PFSK-1 (cell line): ENCODE data around the gene EXOC6.

Experiments
- POLR2AphosphoS5 ChIP-seq: IDR thresholded peaks from 2 replicates; pipeline ENCODE4 v1.6.1; 2012; ENCODE audit warnings: low read depth, mild to moderate bottlenecking, control low read depth, low read length, moderate library complexity
- SIN3A ChIP-seq: IDR thresholded peaks from 2 replicates; pipeline ENCODE4 v1.6.1; 2012; ENCODE audit warnings: mild to moderate bottlenecking, low read length, moderate library complexity, borderline replicate concordance; ENCODE audit not compliant: insufficient read depth
- TAF1 ChIP-seq: IDR thresholded peaks from 2 replicates; pipeline ENCODE4 v1.6.1; 2012; ENCODE audit warnings: low read length, control low read depth, borderline replicate concordance; ENCODE audit not compliant: insufficient read depth
- TF ChIP-seq, protein P1 (sequence below), 2 experiments: IDR thresholded peaks; 2 replicates each; pipeline versions ENCODE4 v1.6.1 to v1.8.0; 2011 to 2012; ENCODE audit warnings: low read depth in 2 of 2, low read length in 2 of 2, control low read depth in 1 of 2, inconsistent platforms in 1 of 2, mild to moderate bottlenecking in 1 of 2, moderate library complexity in 1 of 2; ENCODE audit not compliant: insufficient read depth in 1 of 2

DNA sequence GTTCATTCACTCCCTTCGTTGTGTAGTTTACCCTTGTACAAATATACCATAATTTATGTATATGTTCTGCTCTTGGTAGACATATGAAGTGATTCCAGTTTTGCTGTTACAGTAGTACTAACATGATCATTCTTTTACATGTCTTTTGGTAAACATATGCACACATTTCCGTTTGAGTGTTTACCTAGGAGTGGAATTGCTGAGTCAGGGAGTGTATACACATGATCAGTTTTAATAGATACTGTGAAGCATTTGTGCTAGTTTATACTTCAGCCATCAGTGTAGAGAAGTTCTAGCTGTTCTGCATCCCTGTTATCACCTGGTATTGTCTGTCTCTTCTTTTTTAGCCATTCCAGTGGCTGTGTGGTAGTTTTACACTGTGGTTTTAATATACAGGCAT is 177.8 kb downstream of the EXOC6 start:
- TF ChIP-seq, protein P1, sequence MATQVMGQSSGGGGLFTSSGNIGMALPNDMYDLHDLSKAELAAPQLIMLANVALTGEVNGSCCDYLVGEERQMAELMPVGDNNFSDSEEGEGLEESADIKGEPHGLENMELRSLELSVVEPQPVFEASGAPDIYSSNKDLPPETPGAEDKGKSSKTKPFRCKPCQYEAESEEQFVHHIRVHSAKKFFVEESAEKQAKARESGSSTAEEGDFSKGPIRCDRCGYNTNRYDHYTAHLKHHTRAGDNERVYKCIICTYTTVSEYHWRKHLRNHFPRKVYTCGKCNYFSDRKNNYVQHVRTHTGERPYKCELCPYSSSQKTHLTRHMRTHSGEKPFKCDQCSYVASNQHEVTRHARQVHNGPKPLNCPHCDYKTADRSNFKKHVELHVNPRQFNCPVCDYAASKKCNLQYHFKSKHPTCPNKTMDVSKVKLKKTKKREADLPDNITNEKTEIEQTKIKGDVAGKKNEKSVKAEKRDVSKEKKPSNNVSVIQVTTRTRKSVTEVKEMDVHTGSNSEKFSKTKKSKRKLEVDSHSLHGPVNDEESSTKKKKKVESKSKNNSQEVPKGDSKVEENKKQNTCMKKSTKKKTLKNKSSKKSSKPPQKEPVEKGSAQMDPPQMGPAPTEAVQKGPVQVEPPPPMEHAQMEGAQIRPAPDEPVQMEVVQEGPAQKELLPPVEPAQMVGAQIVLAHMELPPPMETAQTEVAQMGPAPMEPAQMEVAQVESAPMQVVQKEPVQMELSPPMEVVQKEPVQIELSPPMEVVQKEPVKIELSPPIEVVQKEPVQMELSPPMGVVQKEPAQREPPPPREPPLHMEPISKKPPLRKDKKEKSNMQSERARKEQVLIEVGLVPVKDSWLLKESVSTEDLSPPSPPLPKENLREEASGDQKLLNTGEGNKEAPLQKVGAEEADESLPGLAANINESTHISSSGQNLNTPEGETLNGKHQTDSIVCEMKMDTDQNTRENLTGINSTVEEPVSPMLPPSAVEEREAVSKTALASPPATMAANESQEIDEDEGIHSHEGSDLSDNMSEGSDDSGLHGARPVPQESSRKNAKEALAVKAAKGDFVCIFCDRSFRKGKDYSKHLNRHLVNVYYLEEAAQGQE (IDR thresholded peaks at IDR 0.05; ENCODE audit: insufficient read depth in 1 of 2, low read depth in 2 of 2, low read length in 2 of 2) = no peak
- TF ChIP-seq POLR2AphosphoS5 (no peak), TAF1 (no peak), SIN3A (no peak)
